GM19463 (cell line): Measurements from ENCODE around the gene NSUN5.
A peak's percentile ranks its signal among the peaks of the same experiment; 100 is the strongest.
"Not testable (repeated sequence)": the region's sequence is repeated elsewhere in the genome, so short reads cannot be mapped to it uniquely, and the experiment has no call there.

Experiments
- ATAC-seq: cut with Tn5 transposase; IDR thresholded peaks from one replicate; pipeline ENCODE4 v1.9.1; 2021; ENCODE audit warnings: mild to moderate bottlenecking, moderate library complexity; ENCODE audit not compliant: unreplicated experiment

NSUN5 gene

DNA sequence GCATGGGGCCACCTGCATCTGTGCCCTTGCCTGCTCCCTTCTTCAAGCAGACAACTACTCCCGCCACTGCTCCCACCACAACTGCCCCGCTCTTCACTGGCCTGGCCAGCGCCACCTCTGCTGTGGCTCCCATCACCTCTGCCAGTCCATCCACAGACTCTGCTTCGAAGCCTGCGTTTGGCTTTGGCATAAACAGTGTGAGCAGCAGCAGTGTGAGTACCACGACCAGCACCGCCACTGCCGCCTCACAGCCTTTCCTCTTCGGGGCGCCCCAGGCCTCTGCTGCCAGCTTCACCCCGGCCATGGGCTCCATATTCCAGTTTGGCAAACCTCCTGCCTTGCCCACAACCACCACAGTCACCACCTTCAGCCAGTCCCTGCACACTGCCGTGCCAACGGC is 11.4 kb downstream of the NSUN5 start:
- ATAC-seq, result not testable (repeated sequence)

DNA sequence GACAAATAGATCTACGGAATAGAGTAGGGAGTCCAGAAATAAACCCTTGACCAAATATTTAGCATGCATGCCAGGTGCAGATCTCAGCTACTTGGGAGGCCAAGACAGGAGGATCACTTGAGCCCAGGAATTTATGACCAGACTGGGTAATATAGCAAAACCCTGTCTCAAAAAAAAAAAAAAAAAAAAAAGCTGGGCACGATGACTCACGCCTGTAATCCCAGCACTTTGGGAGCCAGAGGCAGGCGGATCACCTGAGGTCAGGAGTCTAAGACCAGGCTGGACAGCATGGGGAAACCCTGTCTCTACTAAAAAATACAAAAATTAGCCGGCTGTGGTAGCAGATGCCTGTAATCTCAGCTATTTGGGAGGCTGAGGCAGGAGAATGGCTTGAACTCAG is 31.4 kb downstream of the NSUN5 start:
- ATAC-seq, result not testable (repeated sequence)

DNA sequence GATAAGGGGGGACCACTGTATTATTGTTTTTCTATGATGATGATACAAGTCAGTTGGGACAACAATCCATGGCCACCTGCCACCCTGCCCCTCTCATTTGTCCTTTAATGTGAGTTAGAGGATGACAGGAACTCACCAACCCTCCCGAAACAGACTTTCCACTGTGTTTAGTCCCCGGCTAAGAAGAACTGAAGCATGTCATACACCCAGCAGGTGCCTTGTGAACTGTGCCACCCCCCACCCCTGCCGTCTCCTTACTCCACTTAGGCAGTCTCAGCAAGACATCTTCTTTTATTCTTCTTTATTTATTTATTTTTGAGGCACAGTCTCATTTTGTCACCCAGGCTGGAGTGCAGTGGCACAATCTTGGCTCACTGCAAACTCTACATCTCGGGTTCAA is 40.8 kb downstream of the NSUN5 start:
- ATAC-seq, result not testable (repeated sequence)

DNA sequence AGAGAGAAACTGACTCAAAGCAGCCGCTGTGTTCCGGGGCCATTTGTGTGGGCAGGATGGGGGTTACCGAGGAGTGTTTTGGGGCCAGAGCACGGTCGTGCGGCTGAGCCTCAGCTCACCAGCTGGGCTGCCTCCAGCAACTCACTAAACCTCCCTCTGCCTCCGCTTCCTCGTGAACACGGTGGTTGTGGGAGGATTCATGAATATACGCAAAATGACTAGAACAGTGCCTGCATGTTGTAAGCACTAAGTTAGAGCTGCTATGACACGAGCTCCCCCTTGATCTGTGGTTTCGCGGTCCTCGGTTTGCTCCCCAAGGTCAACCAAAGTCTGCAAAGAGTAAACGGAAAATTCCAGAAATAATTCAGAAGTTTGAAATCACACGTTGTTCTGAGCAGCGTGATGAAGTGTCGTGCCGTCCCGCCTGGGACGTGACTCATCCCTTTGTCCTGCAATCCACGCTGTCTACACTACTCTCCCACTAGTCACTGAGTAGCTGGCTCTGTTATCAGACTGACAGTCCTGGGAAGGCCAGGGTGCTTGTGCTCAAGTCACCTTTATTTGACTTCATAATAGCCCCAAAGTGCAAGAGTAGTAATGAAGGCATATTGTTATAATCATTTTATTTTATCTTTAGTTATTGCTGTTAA is 41.8 kb downstream of the NSUN5 start:
- ATAC-seq, result peak; percentile 82

DNA sequence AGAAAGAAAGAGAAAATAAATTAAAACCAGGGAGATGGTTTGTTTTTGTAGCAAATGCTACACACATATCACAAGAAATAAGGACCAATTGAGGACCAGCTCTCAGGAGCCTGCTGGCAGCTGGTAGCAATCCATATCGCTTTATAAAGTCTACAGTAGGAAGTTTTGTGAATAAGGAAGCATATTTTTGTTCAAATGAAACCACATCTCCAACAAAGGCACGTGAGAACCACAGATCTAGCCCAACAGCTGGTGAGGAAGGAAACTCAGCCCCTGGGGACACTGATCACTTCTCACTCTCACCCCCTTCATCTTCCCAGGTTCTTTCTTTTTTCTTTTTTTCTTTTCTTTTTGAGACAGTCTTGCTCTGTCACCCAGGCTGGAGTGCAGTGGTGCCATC is 46.2 kb downstream of the NSUN5 start:
- not testable (repeated sequence) for ATAC-seq
